T-helper 2 cell treated with Interferon-gamma antibody and Interleukin-4, amounts not matched to agents 5 μg/mL and 100 μg/mL, for 36 hours (primary cell): ENCODE data around the gene METTL25B.

Experiments
- DNase-seq: peaks from one replicate; pipeline ENCODE4 v3.0.0; 2021; ENCODE audit warnings: low spot score
- H3K27ac Mint-ChIP-seq: one replicate; pipeline ENCODE4 v1.8.0; 2021; ENCODE audit warnings: mild to moderate bottlenecking, mixed read lengths
- H3K27me3 Mint-ChIP-seq: one replicate; pipeline ENCODE4 v1.8.0; 2021; ENCODE audit warnings: low read depth, mixed read lengths
- H3K36me3 Mint-ChIP-seq: one replicate; pipeline ENCODE4 v1.8.0; 2021; ENCODE audit warnings: low read depth, mixed read lengths
- H3K4me1 Mint-ChIP-seq: one replicate; pipeline ENCODE4 v1.8.0; 2021; ENCODE audit warnings: low read depth, mixed read lengths
- H3K4me3 Mint-ChIP-seq: one replicate; pipeline ENCODE4 v1.8.0; 2022; ENCODE audit warnings: mild to moderate bottlenecking, moderate library complexity, mixed read lengths
- H3K9me3 Mint-ChIP-seq: one replicate; pipeline ENCODE4 v1.8.0; 2021; ENCODE audit warnings: mixed read lengths

Gene METTL25B

GRCh38 chr1:156705918-156706656, 22.2 kb upstream of the METTL25B start:
- peaks cover 49% of the 10 kb centered on the region for H3K27me3 Mint-ChIP-seq
- H3K27ac Mint-ChIP-seq: no peak overlapping the region
- no peaks in the 10 kb centered on the region for H3K36me3 Mint-ChIP-seq
- H3K4me1 Mint-ChIP-seq: peaks cover 15% of the 10 kb centered on the region
- H3K9me3 Mint-ChIP-seq: no peaks in the 10 kb centered on the region
- DNase-seq: peak; percentile 63
- peak overlapping the region; percentile 83 for H3K4me3 Mint-ChIP-seq

GRCh38 chr1:156706657-156707416, 21.4 kb upstream of the METTL25B start:
- H3K27me3 Mint-ChIP-seq: peaks cover 49% of the 10 kb centered on the region
- no peaks in the 10 kb centered on the region for H3K9me3 Mint-ChIP-seq
- no peak for DNase-seq
- peak overlapping the region; percentile 83 for H3K4me3 Mint-ChIP-seq
- H3K4me1 Mint-ChIP-seq: peaks cover 15% of the 10 kb centered on the region
- peak overlapping the region; percentile 20 for H3K27ac Mint-ChIP-seq
- no peaks in the 10 kb centered on the region for H3K36me3 Mint-ChIP-seq

- Mint-ChIP-seq H3K27ac (peak overlapping the region; percentile 31), H3K36me3 (no peaks in the 10 kb centered on the region), H3K4me3 (no peak overlapping the region), H3K9me3 (no peaks in the 10 kb centered on the region), H3K4me1 (peaks cover 15% of the 10 kb centered on the region), H3K27me3 (peaks cover 49% of the 10 kb centered on the region)
- DNase-seq: no peak
Measured at GRCh38 chr1:156707417-156708217, 20.7 kb upstream of the METTL25B start.

GRCh38 chr1:156708218-156708661, 20.0 kb upstream of the METTL25B start:
- no peaks in the 10 kb centered on the region for H3K36me3 Mint-ChIP-seq
- no peak overlapping the region for H3K27ac Mint-ChIP-seq
- peaks cover 46% of the 10 kb centered on the region for H3K27me3 Mint-ChIP-seq
- no peak overlapping the region for H3K4me3 Mint-ChIP-seq
- DNase-seq: no peak
- H3K9me3 Mint-ChIP-seq: no peaks in the 10 kb centered on the region
- H3K4me1 Mint-ChIP-seq: peaks cover 15% of the 10 kb centered on the region

- H3K36me3 Mint-ChIP-seq: no peaks in the 10 kb centered on the region
- peaks cover 15% of the 10 kb centered on the region for H3K4me1 Mint-ChIP-seq
- H3K9me3 Mint-ChIP-seq: no peaks in the 10 kb centered on the region
- H3K4me3 Mint-ChIP-seq: no peak overlapping the region
- H3K27ac Mint-ChIP-seq: no peak overlapping the region
- peaks cover 38% of the 10 kb centered on the region for H3K27me3 Mint-ChIP-seq
- no peak for DNase-seq
Measured at GRCh38 chr1:156709031-156709430, 19.2 kb upstream of the METTL25B start.

GRCh38 chr1:156709757-156710489, 18.3 kb upstream of the METTL25B start:
- no peaks in the 10 kb centered on the region for H3K36me3 Mint-ChIP-seq
- H3K27me3 Mint-ChIP-seq: peaks cover 30% of the 10 kb centered on the region
- no peak overlapping the region for H3K27ac Mint-ChIP-seq
- no peak for DNase-seq
- H3K4me1 Mint-ChIP-seq: peaks cover 15% of the 10 kb centered on the region
- H3K9me3 Mint-ChIP-seq: no peaks in the 10 kb centered on the region
- H3K4me3 Mint-ChIP-seq: no peak overlapping the region

GRCh38 chr1:156711011-156711817, 17.1 kb upstream of the METTL25B start:
- Mint-ChIP-seq H3K27ac (no peak overlapping the region), H3K27me3 (peaks cover 19% of the 10 kb centered on the region)

GRCh38 chr1:156712626-156713025, 15.6 kb upstream of the METTL25B start:
- Mint-ChIP-seq H3K9me3 (no peaks in the 10 kb centered on the region), H3K4me1 (no peaks in the 10 kb centered on the region), H3K27me3 (peaks cover 8% of the 10 kb centered on the region), H3K27ac (no peak overlapping the region), H3K36me3 (peaks cover 9% of the 10 kb centered on the region), H3K4me3 (no peak overlapping the region)
- no peak for DNase-seq

More at GRCh38 chr1:156711011-156711817, 17.1 kb upstream of the METTL25B start:
- H3K4me1 Mint-ChIP-seq: peaks cover 8% of the 10 kb centered on the region
- H3K9me3 Mint-ChIP-seq: no peaks in the 10 kb centered on the region
- peaks cover 4% of the 10 kb centered on the region for H3K36me3 Mint-ChIP-seq
- H3K4me3 Mint-ChIP-seq: no peak overlapping the region
- no peak for DNase-seq

- no peak for DNase-seq
- Mint-ChIP-seq H3K27ac (no peak overlapping the region), H3K36me3 (peaks cover 11% of the 10 kb centered on the region), H3K4me3 (no peak overlapping the region), H3K4me1 (no peaks in the 10 kb centered on the region), H3K9me3 (no peaks in the 10 kb centered on the region), H3K27me3 (no peaks in the 10 kb centered on the region)
Measured at GRCh38 chr1:156714830-156715229, 13.4 kb upstream of the METTL25B start.

GRCh38 chr1:156717351-156717750, 10.9 kb upstream of the METTL25B start:
- no peak overlapping the region for H3K27ac Mint-ChIP-seq
- H3K27me3 Mint-ChIP-seq: no peaks in the 10 kb centered on the region
- no peaks in the 10 kb centered on the region for H3K9me3 Mint-ChIP-seq
- H3K4me3 Mint-ChIP-seq: no peak overlapping the region
- H3K36me3 Mint-ChIP-seq: peaks cover 22% of the 10 kb centered on the region
- DNase-seq: no peak
- no peaks in the 10 kb centered on the region for H3K4me1 Mint-ChIP-seq

GRCh38 chr1:156721131-156721530, 7.1 kb upstream of the METTL25B start:
- Mint-ChIP-seq H3K27me3 (no peaks in the 10 kb centered on the region), H3K27ac (no peak overlapping the region), H3K9me3 (no peaks in the 10 kb centered on the region), H3K36me3 (peaks cover 39% of the 10 kb centered on the region), H3K4me1 (peaks cover 11% of the 10 kb centered on the region), H3K4me3 (no peak overlapping the region)
- DNase-seq: no peak

- Mint-ChIP-seq H3K27me3 (no peaks in the 10 kb centered on the region), H3K27ac (no peak overlapping the region), H3K9me3 (no peaks in the 10 kb centered on the region), H3K36me3 (peaks cover 39% of the 10 kb centered on the region), H3K4me3 (no peak overlapping the region), H3K4me1 (peaks cover 11% of the 10 kb centered on the region)
- DNase-seq: no peak
Measured at GRCh38 chr1:156721535-156721934, 6.7 kb upstream of the METTL25B start.
